Measurements from ENCODE around the gene TSACC.

TSACC gene

DNA sequence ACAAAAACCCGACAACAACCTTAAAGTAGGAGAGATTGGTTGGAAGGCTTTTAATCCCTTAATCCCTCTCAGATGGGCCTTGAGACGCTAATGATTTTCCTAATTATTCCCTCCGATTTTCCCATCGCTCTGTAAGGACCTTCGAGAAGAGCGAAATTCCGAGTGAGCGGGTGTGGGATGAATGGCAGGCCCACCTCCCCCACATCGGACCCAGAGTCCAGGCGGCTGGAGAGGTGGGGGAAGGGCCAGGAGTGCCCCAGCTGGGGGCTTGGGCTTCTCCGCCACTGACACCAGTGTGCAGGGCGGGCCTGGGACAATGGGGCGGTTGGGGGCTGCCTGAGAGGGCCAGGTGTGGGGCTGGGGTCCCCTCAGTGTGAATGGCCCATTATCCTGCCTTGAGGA, 54.1 kb downstream of the TSACC start:
- WGBS, 2 donors (ENCODE audit: extremely low coverage in 2 of 2, insufficient read length in 2 of 2, insufficient replicate concordance in 1 of 2): no CpG with 5 or more reads among the region's 13 CpGs
- H2BK120ac ChIP-seq (ENCODE audit: low read depth, low read length): no peak overlapping the region
- H2AK5ac ChIP-seq (ENCODE audit: low read depth, low read length): peak overlapping the region; percentile 9
- H3K18ac ChIP-seq (ENCODE audit: low read length): peak overlapping the region; percentile 31
- peak overlapping the region; percentile 51 for H3K4me2 ChIP-seq (ENCODE audit: insufficient read depth, low read length, poor library complexity, severe bottlenecking)
- H3K36me3 ChIP-seq (replicated peaks in 1 of 2; ENCODE audit: control insufficient read depth in 2 of 2, insufficient read depth in 2 of 2, low read length in 2 of 2): no peaks in the 10 kb centered on the region
- peak overlapping the region; percentile 27 for H3K23ac ChIP-seq (ENCODE audit: low read depth, low read length, poor library complexity)
- H3K4me3 ChIP-seq (ENCODE audit: low read length in 2 of 2): no peak overlapping the region
- H4K8ac ChIP-seq (ENCODE audit: low read depth, low read length): no peak overlapping the region
- peaks cover 6 to 74% (median 44%) of the 10 kb centered on the region in 3 experiments for H3K27me3 ChIP-seq (ENCODE audit: control insufficient read depth in 3 of 3, insufficient read depth in 3 of 3, low read depth in 1 of 3, low read length in 3 of 3)
- no peak overlapping the region for H2BK5ac ChIP-seq (ENCODE audit: low read length)
- H3K9ac ChIP-seq (ENCODE audit: low read depth, low read length, poor library complexity): no peak overlapping the region
- no peak overlapping the region for H2BK12ac ChIP-seq (ENCODE audit: low read length)
- H4K91ac ChIP-seq (ENCODE audit: low read depth, low read length, poor library complexity): no peak overlapping the region
- H3K27ac ChIP-seq (replicated peaks; ENCODE audit: low read length): peak overlapping the region; percentile 76
- H3K4me1 ChIP-seq (ENCODE audit: control insufficient read depth in 2 of 2, insufficient read depth in 1 of 2, low read depth in 1 of 2, low read length in 2 of 2): peaks cover 23 to 53% of the 10 kb centered on the region in 2 donors
- DNase-seq (ENCODE audit: low spot score): peak; percentile 63
- no peak overlapping the region for H2AFZ ChIP-seq (ENCODE audit: low read length)
- H3K79me1 ChIP-seq (ENCODE audit: low read depth, low read length): peaks cover 2% of the 10 kb centered on the region
- peaks cover 0 to 2% of the 10 kb centered on the region in 2 donors for H3K9me3 ChIP-seq (replicated peaks in 1 of 2; ENCODE audit: control insufficient read depth in 2 of 2, insufficient read depth in 1 of 2, low read depth in 1 of 2, low read length in 2 of 2)
- H3K4ac ChIP-seq (ENCODE audit: low read length): no peak overlapping the region
- H2BK15ac ChIP-seq (ENCODE audit: low read length): no peak overlapping the region
- no peak overlapping the region for H3K14ac ChIP-seq (ENCODE audit: low read length)

DNA sequence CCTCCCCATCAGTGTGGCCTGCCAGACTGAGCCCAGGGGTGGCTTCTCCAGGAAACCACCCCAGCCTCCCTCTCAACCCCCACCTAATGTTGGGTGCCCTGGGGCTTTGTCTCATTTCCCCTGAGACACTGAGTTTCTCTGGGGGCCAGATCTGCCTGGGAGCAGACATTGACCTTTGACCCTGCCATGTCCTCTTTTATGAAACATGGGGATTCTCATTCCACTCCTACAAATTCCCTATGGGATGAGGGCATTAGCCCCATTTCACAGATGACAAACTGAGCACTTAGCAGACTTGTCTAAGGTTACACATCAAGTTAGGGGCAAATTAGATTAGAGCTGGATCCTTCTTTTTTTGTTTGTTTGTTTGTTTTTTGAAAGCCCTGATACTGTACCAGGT, 54.8 kb downstream of the TSACC start:
- H3K79me1 ChIP-seq (ENCODE audit: low read depth, low read length): peaks cover 2% of the 10 kb centered on the region
- peak overlapping the region; percentile 81 for H3K18ac ChIP-seq (ENCODE audit: low read length)
- no peaks in the 10 kb centered on the region for H3K36me3 ChIP-seq (replicated peaks in 1 of 2; ENCODE audit: control insufficient read depth in 2 of 2, insufficient read depth in 2 of 2, low read length in 2 of 2)
- H3K4ac ChIP-seq (ENCODE audit: low read length): no peak overlapping the region
- peak overlapping the region; percentile 51 for H3K4me2 ChIP-seq (ENCODE audit: insufficient read depth, low read length, poor library complexity, severe bottlenecking)
- H3K4me3 ChIP-seq (ENCODE audit: low read length in 2 of 2): no peak overlapping the region
- peak overlapping the region; percentile 76 for H3K27ac ChIP-seq (replicated peaks; ENCODE audit: low read length)
- H3K23ac ChIP-seq (ENCODE audit: low read depth, low read length, poor library complexity): peak overlapping the region; percentile 27
- no peak overlapping the region for H2AFZ ChIP-seq (ENCODE audit: low read length)
- peak overlapping the region; percentile 18 for H3K9ac ChIP-seq (ENCODE audit: low read depth, low read length, poor library complexity)
- no peak overlapping the region for H2BK120ac ChIP-seq (ENCODE audit: low read depth, low read length)
- H4K8ac ChIP-seq (ENCODE audit: low read depth, low read length): no peak overlapping the region
- peaks cover under 1 to 68% (median 38%) of the 10 kb centered on the region in 3 experiments for H3K27me3 ChIP-seq (ENCODE audit: control insufficient read depth in 3 of 3, insufficient read depth in 3 of 3, low read depth in 1 of 3, low read length in 3 of 3)
- H3K4me1 ChIP-seq (ENCODE audit: control insufficient read depth in 2 of 2, insufficient read depth in 1 of 2, low read depth in 1 of 2, low read length in 2 of 2): peaks cover 18 to 46% of the 10 kb centered on the region in 2 donors
- peak overlapping the region; percentile 9 for H2AK5ac ChIP-seq (ENCODE audit: low read depth, low read length)
- H3K14ac ChIP-seq (ENCODE audit: low read length): no peak overlapping the region
- H2BK15ac ChIP-seq (ENCODE audit: low read length): no peak overlapping the region
- peak overlapping the region; percentile 51 for H2BK12ac ChIP-seq (ENCODE audit: low read length)
- peaks cover 0 to 2% of the 10 kb centered on the region in 2 donors for H3K9me3 ChIP-seq (replicated peaks in 1 of 2; ENCODE audit: control insufficient read depth in 2 of 2, insufficient read depth in 1 of 2, low read depth in 1 of 2, low read length in 2 of 2)
- no peak overlapping the region for H2BK5ac ChIP-seq (ENCODE audit: low read length)
- no peak for DNase-seq (ENCODE audit: low spot score)
- no peak overlapping the region for H4K91ac ChIP-seq (ENCODE audit: low read depth, low read length, poor library complexity)

DNA sequence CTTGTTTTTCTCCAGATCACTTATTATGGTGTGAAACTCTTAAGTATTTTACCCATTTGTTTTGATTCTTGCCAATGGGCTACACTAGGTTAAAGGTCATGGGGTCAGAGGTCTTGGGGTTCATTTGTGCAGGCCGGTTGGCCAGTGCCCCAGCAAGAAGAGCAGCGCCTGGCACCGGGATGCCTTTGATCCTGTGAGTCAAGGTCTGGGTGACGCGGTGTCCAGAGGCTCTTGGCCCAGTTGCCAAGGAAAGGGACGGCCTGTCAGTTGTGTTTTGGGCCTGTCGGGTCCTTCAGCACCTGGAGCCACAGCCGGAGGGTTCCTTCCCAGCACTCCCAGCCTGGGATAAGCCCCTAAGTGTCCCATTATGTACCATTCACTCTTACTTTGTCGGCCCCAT, 55.8 kb downstream of the TSACC start:
- Histone ChIP-seq H4K8ac (ENCODE audit: low read depth, low read length) (no peak overlapping the region), H3K27me3 (ENCODE audit: control insufficient read depth in 3 of 3, insufficient read depth in 3 of 3, low read depth in 1 of 3, low read length in 3 of 3) (peaks cover 0 to 63% (median 30%) of the 10 kb centered on the region in 3 experiments), H2AK5ac (ENCODE audit: low read depth, low read length) (no peak overlapping the region), H2BK120ac (ENCODE audit: low read depth, low read length) (no peak overlapping the region), H3K9me3 (replicated peaks in 1 of 2; ENCODE audit: control insufficient read depth in 2 of 2, insufficient read depth in 1 of 2, low read depth in 1 of 2, low read length in 2 of 2) (peaks cover 0 to 2% of the 10 kb centered on the region in 2 donors), H3K23ac (ENCODE audit: low read depth, low read length, poor library complexity) (no peak overlapping the region), H3K4ac (ENCODE audit: low read length) (no peak overlapping the region), H3K4me1 (ENCODE audit: control insufficient read depth in 2 of 2, insufficient read depth in 1 of 2, low read depth in 1 of 2, low read length in 2 of 2) (peaks cover 15 to 42% of the 10 kb centered on the region in 2 donors), H3K27ac (replicated peaks; ENCODE audit: low read length) (peak overlapping the region; percentile 49), H2AFZ (ENCODE audit: low read length) (no peak overlapping the region), H4K91ac (ENCODE audit: low read depth, low read length, poor library complexity) (no peak overlapping the region), H3K14ac (ENCODE audit: low read length) (no peak overlapping the region), H3K4me3 (ENCODE audit: low read length in 2 of 2) (no peak overlapping the region), H3K18ac (ENCODE audit: low read length) (no peak overlapping the region), H3K4me2 (ENCODE audit: insufficient read depth, low read length, poor library complexity, severe bottlenecking) (no peak overlapping the region), H3K79me1 (ENCODE audit: low read depth, low read length) (peaks cover 2% of the 10 kb centered on the region), H2BK12ac (ENCODE audit: low read length) (no peak overlapping the region), H3K9ac (ENCODE audit: low read depth, low read length, poor library complexity) (no peak overlapping the region), H3K36me3 (replicated peaks in 1 of 2; ENCODE audit: control insufficient read depth in 2 of 2, insufficient read depth in 2 of 2, low read length in 2 of 2) (no peaks in the 10 kb centered on the region), H2BK15ac (ENCODE audit: low read length) (peak overlapping the region; percentile 59), H2BK5ac (ENCODE audit: low read length) (no peak overlapping the region)
- no peak for DNase-seq (ENCODE audit: low spot score)
- WGBS, 2 donors (ENCODE audit: extremely low coverage in 2 of 2, insufficient read length in 2 of 2, insufficient replicate concordance in 1 of 2): no CpG with 5 or more reads among the region's 9 CpGs

DNA sequence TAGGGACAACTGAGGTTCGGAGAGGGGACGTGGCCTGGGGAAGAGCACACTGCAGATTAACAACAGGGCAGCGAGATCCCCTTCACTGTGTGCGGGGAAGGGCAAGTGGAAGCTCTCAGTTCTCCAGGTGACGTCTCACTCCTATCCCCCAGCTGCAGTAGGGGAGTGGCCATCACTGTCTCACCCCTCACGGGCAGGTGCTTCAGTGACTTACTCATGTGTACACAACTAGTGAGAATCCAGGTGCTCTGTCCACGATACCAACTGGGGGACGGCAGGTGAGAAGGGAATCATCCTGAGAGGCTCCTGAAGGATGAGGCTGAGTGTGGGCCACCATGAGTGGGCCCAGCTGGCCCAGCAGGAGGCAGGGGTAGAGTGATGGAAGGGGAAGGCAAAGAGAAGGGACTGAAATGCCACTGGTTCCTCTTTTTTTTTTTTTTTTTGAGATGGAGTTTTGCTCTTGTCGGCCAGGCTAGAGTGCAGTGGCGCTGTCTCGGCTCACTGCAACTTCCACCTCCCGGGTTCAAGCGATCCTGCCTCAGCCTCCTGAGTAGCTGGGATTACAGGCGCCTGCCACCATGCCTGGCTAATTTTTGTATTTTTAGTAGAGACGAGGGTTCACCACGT, 56.6 kb downstream of the TSACC start:
- Histone ChIP-seq H2BK5ac (ENCODE audit: low read length) (no peak overlapping the region), H3K9ac (ENCODE audit: low read depth, low read length, poor library complexity) (peak overlapping the region; percentile 27), H3K9me3 (replicated peaks in 1 of 2; ENCODE audit: control insufficient read depth in 2 of 2, insufficient read depth in 1 of 2, low read depth in 1 of 2, low read length in 2 of 2) (peaks cover 0 to 2% of the 10 kb centered on the region in 2 donors), H3K27me3 (ENCODE audit: control insufficient read depth in 3 of 3, insufficient read depth in 3 of 3, low read depth in 1 of 3, low read length in 3 of 3) (peaks cover 0 to 63% (median 22%) of the 10 kb centered on the region in 3 experiments), H2BK120ac (ENCODE audit: low read depth, low read length) (no peak overlapping the region), H3K4me3 (ENCODE audit: low read length in 2 of 2) (no peak overlapping the region), H3K27ac (replicated peaks; ENCODE audit: low read length) (peak overlapping the region; percentile 38), H3K4me1 (ENCODE audit: control insufficient read depth in 2 of 2, insufficient read depth in 1 of 2, low read depth in 1 of 2, low read length in 2 of 2) (peaks cover 15 to 46% of the 10 kb centered on the region in 2 donors), H4K91ac (ENCODE audit: low read depth, low read length, poor library complexity) (no peak overlapping the region), H3K4me2 (ENCODE audit: insufficient read depth, low read length, poor library complexity, severe bottlenecking) (no peak overlapping the region), H3K18ac (ENCODE audit: low read length) (peak overlapping the region; percentile 38), H3K79me1 (ENCODE audit: low read depth, low read length) (peaks cover 2% of the 10 kb centered on the region), H3K23ac (ENCODE audit: low read depth, low read length, poor library complexity) (peak overlapping the region; percentile 10), H2BK12ac (ENCODE audit: low read length) (peak overlapping the region; percentile 93), H3K4ac (ENCODE audit: low read length) (peak overlapping the region; percentile 78), H2AK5ac (ENCODE audit: low read depth, low read length) (peak overlapping the region; percentile 94), H3K14ac (ENCODE audit: low read length) (no peak overlapping the region), H4K8ac (ENCODE audit: low read depth, low read length) (no peak overlapping the region), H2BK15ac (ENCODE audit: low read length) (peak overlapping the region; percentile 70), H2AFZ (ENCODE audit: low read length) (no peak overlapping the region), H3K36me3 (replicated peaks in 1 of 2; ENCODE audit: control insufficient read depth in 2 of 2, insufficient read depth in 2 of 2, low read length in 2 of 2) (no peaks in the 10 kb centered on the region)
- no peak for DNase-seq (ENCODE audit: low spot score)
- WGBS, 2 donors (ENCODE audit: extremely low coverage in 2 of 2, insufficient read length in 2 of 2, insufficient replicate concordance in 1 of 2): no CpG with 5 or more reads among the region's 16 CpGs
